ENCODE measurements around the gene RERG. TPM values are rescaled to one million over a fixed set of nuclear protein-coding genes. Genes with fewer than 3 reads are reported as not detected.

RERG gene
- total and polyA plus RNA-seq, 2 of the 4 experiments (the other 2 are of a cell fraction) = not detected

DNA sequence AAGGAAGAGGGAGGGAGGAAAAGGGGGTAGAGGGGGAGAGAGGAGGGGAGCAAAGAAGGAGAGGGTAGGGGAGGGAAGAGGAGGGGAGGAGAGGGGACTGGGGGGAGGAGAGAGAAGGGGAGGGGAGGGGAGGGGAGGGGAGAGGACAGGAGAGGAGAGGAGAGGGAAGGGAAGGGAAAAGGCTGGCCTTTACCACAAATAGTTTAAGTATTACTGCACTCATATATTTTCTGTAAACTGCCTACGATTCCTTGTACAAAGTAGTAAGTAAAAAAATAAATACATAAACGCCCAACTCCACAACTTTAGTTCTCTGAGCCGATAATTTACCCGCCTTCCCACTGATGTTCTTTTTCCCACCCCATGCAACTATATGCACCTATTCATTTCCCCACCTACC lies 23.7 kb upstream of the RERG start:
- Histone ChIP-seq H2BK120ac (ENCODE audit: low read depth, low read length) (no peak overlapping the region), H3K56ac (ENCODE audit: extremely low read depth, insufficient read depth, low read length) (no peak overlapping the region), H3K27ac (ENCODE audit: insufficient read depth, low read length) (no peak overlapping the region), H4K20me1 (ENCODE audit: insufficient read depth, low read length) (no peaks in the 10 kb centered on the region), H2AK5ac (ENCODE audit: low read depth, low read length) (no peak overlapping the region), H3K23ac (ENCODE audit: low read depth, low read length) (no peak overlapping the region), H4K5ac (ENCODE audit: low read depth, low read length) (no peak overlapping the region), H3K79me1 (ENCODE audit: low read depth in 1 of 2, low read length in 2 of 2) (no peaks in the 10 kb centered on the region), H4K91ac (ENCODE audit: insufficient read depth, low read depth, low read length) (no peak overlapping the region), H3K4ac (ENCODE audit: low read depth, low read length) (no peak overlapping the region), H3K14ac (replicated peaks; ENCODE audit: low read depth, low read length) (no peak overlapping the region), H3K4me3 (ENCODE audit: insufficient read depth, low read depth, low read length) (no peak overlapping the region), H3K9ac (ENCODE audit: low read depth, low read length) (no peak overlapping the region), H2AK9ac (replicated peaks; ENCODE audit: low read depth, low read length, poor library complexity) (no peak overlapping the region), H2AFZ (replicated peaks; ENCODE audit: low read length, poor library complexity) (no peak overlapping the region), H3K9me1 (ENCODE audit: insufficient read depth, low read length) (no peaks in the 10 kb centered on the region), H3K4me2 (ENCODE audit: low read depth, low read length) (no peak overlapping the region), H2BK20ac (ENCODE audit: low read depth, low read length) (no peak overlapping the region), H2BK15ac (ENCODE audit: low read depth, low read length) (no peak overlapping the region), H3K27me3 (ENCODE audit: control insufficient read depth, insufficient read depth, low read length) (no peaks in the 10 kb centered on the region), H3K9me3 (ENCODE audit: control insufficient read depth, insufficient read depth, low read length) (no peaks in the 10 kb centered on the region), H4K8ac (ENCODE audit: low read depth in 2 of 2, low read length in 2 of 2) (no peak overlapping the region), H3K36me3 (ENCODE audit: control insufficient read depth, insufficient read depth, low read length) (no peaks in the 10 kb centered on the region), H2BK5ac (ENCODE audit: low read depth, low read length, poor library complexity, severe bottlenecking) (no peak overlapping the region), H3K4me1 (ENCODE audit: control insufficient read depth, insufficient read depth, low read length) (no peaks in the 10 kb centered on the region), H3K18ac (ENCODE audit: low read depth, low read length) (no peak overlapping the region)
- no peak for ATAC-seq (ENCODE audit: low read depth)
- ChIA-PET POLR2A (ENCODE audit: unreplicated experiment) (no interaction called here), CTCF (no interaction called here)
- no CpG with 5 or more reads among the region's 4 CpGs for WGBS, 2 experiments (ENCODE audit: extremely low coverage in 2 of 2, insufficient read length in 1 of 2)
- TF ChIP-seq RFX5 (IDR thresholded peaks at IDR 0.05; ENCODE audit: low read depth, low read length) (no peak), MAZ (IDR thresholded peaks at IDR 0.05; ENCODE audit: borderline replicate concordance, low read depth, low read length) (no peak), MXI1 (IDR thresholded peaks at IDR 0.05; ENCODE audit: borderline replicate concordance, low read depth, low read length) (no peak)
- BruUV-seq (replicated peaks) = no TSS peak
- dilution Hi-C loops (cut with HindIII; ENCODE audit: low sequenced_read_pairs, unreplicated experiment) = no loop called here
- in situ Hi-C loops (cut with MboI; ENCODE audit: low sequenced_read_pairs) = no loop called here
- no peak for DNase-seq
- intact Hi-C loops (cut with micrococcal nuclease) = no loop called here

All from IMR-90 (cell line).